ENCODE data around the gene MMP10.

Gene MMP10

DNA sequence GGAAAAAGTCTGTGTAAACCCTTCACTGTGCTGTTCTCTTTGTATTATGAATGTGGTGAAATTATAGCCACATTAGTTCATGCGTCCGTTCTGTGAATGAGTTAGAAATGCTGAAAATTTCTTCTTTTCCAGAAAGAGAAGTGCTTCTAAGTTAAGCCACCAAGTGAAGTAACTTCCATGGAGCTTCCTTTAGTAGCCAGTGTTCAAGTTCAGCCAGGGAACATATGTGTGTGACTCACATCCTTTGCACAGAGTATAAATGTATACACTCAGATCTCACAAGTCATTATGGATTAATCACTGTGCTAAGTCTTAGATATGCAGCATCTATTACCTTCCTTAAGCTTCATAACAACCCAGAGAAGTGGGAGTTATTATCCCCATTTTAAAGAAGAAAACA, 52.5 kb downstream of the MMP10 start:
- Histone ChIP-seq H3K9ac (ENCODE audit: low read depth, low read length) (no peak overlapping the region), H3K36me3 (ENCODE audit: insufficient read depth, low read length) (no peaks in the 10 kb centered on the region)

DNA sequence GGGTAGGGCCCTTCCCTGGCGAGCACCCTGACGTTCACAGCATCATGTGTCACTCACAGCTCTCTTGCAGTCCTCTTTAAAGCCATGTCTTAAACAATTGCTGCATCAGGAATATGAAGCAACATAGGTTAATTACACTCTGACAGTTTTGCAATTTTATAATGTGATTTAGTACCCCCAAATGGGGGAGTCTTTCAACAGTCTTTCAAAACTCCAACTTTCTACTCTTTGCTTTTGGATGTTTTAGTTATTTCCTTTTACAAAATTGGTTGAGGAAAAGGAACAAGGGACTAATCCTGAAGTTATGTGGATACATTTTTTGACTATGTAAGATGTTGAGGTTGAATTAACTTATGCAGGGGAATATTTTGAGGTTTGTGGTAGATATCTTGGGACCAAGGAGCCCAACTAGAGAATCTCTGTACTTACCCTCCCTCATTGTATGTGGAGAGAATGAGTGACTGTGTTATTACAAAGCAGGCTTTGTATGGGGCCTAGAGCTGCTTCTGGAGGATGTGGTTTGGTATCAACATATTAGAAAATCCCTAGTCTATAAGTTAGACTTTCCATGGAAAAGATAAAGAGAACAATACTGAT, 55.4 kb downstream of the MMP10 start, which contains the start of gene MMP8:
Gene MMP8 (minus strand): TSS at position 51 of the 597 bp plus-strand sequence. CDS start 99 bp downstream, outside the sequence.
- Histone ChIP-seq H3K9ac (ENCODE audit: low read depth, low read length) (no peak within 1 kb of the TSS), H3K36me3 (ENCODE audit: insufficient read depth, low read length) (no peaks in the 10 kb centered on the region), H3K4me1 (ENCODE audit: insufficient read depth, low read length) (no peaks in the 10 kb centered on the region), H3K9me3 (ENCODE audit: control insufficient read depth, insufficient read depth, low read length) (no peaks in the 10 kb centered on the region)

More for the DNA sequence above, 52.5 kb downstream of the MMP10 start:
- Histone ChIP-seq H3K9me3 (ENCODE audit: control insufficient read depth, insufficient read depth, low read length) (no peaks in the 10 kb centered on the region), H3K4me1 (ENCODE audit: insufficient read depth, low read length) (no peaks in the 10 kb centered on the region)

GRCh38 chr11:102722821-102723220, 57.6 kb downstream of the MMP10 start:
- Histone ChIP-seq H3K4me1 (ENCODE audit: insufficient read depth, low read length) (no peaks in the 10 kb centered on the region), H3K36me3 (ENCODE audit: insufficient read depth, low read length) (no peaks in the 10 kb centered on the region), H3K9me3 (ENCODE audit: control insufficient read depth, insufficient read depth, low read length) (no peaks in the 10 kb centered on the region), H3K9ac (ENCODE audit: low read depth, low read length) (no peak overlapping the region)
